Mucosa of descending colon (tissue), 3 donors: Measurements from ENCODE around the gene HCFC1. TPM values are rescaled to one million over a fixed set of nuclear protein-coding genes. Genes with fewer than 3 reads are reported as not detected.

Experiments used
- ATAC-seq: fragments of 200-7000 bp; cut with Tn5 transposase; one replicate; pipeline ENCODE4 v1.9.1; 2020; ENCODE audit warnings: mild to moderate bottlenecking, moderate library complexity
- DNase-seq, 3 donors: peaks; one replicate each; pipeline ENCODE4 v3.0.0-alpha.2; 2020
- H3K36me3 ChIP-seq: fragments of 200-600 bp; one replicate; pipeline ENCODE4 v1.8.0; 2021; ENCODE audit warnings: low read depth, mild to moderate bottlenecking
- H3K4me1 ChIP-seq: fragments of 200-600 bp; one replicate; pipeline ENCODE4 v1.8.0; 2021; ENCODE audit warnings: low read depth, mild to moderate bottlenecking
- H3K4me3 ChIP-seq: fragments of 200-600 bp; one replicate; pipeline ENCODE4 v1.8.0; 2021; ENCODE audit warnings: mild to moderate bottlenecking
- H3K9me3 ChIP-seq: fragments of 200-600 bp; one replicate; pipeline ENCODE4 v1.8.0; 2021; ENCODE audit warnings: mild to moderate bottlenecking
- CTCF ChIP-seq: fragments of 200-600 bp; IDR thresholded peaks from one replicate; pipeline ENCODE4 v1.8.0; 2022; ENCODE audit warnings: antibody characterized with exemption, mild to moderate bottlenecking
- intact Hi-C, 2 donors: fragments of 100-400 bp; cut with DNase I in 1 of 2; cut with micrococcal nuclease in 1 of 2; formaldehyde crosslinking; loops; one replicate each; pipeline versions ENCODE4 v1.11.0 to v1.11.1; 2022; cut with DNase I, micrococcal nuclease
- total RNA-seq, 3 donors: library from RNA; stranded (reverse); fragmentation: NEBNext Ultra II Directional in 2 of 3; extraction: Animal tissue kit (Norgen Biotek cat#: 25700) in 2 of 3; gene quantifications; one replicate each; pipeline versions ENCODE4 v1.2.1 to v1.2.4, GENCODE V29; 2021 to 2023
- donor health status: DM: no; HTN: no; CAD: no; lungs with moderate emphysema.
- donor health status: DM: no; HTN: no; CAD: no.
- donor health status: DM: no; HTN: yes; CAD: no.

Gene HCFC1
- total RNA-seq, 3 donors from 2014 or later: 36.3 to 56.5 (median 48.2) TPM

GRCh38 chrX:153974726-153975286 is 3.2 kb upstream of the HCFC1 start:
- H3K36me3 ChIP-seq: no peaks in the 10 kb centered on the region
- ATAC-seq: no peak
- H3K9me3 ChIP-seq: no peaks in the 10 kb centered on the region
- intact Hi-C loops: no loop called here
- peaks cover 4% of the 10 kb centered on the region for H3K4me1 ChIP-seq
- H3K4me3 ChIP-seq: no peak overlapping the region
- no peak for TF ChIP-seq CTCF
- DNase-seq: no peak

- DNase-seq (peak in 2 of 3 donors; percentile 57 to 70), ATAC-seq (no peak)
- peaks cover 11% of the 10 kb centered on the region for H3K4me1 ChIP-seq
- intact Hi-C loops: no loop called here
- H3K36me3 ChIP-seq: no peaks in the 10 kb centered on the region
- H3K4me3 ChIP-seq: no peak overlapping the region
- no peak for TF ChIP-seq CTCF
- H3K9me3 ChIP-seq: no peaks in the 10 kb centered on the region
These were observed 2.5 kb upstream of the HCFC1 start for GRCh38 chrX:153974003-153974725.

DNA sequence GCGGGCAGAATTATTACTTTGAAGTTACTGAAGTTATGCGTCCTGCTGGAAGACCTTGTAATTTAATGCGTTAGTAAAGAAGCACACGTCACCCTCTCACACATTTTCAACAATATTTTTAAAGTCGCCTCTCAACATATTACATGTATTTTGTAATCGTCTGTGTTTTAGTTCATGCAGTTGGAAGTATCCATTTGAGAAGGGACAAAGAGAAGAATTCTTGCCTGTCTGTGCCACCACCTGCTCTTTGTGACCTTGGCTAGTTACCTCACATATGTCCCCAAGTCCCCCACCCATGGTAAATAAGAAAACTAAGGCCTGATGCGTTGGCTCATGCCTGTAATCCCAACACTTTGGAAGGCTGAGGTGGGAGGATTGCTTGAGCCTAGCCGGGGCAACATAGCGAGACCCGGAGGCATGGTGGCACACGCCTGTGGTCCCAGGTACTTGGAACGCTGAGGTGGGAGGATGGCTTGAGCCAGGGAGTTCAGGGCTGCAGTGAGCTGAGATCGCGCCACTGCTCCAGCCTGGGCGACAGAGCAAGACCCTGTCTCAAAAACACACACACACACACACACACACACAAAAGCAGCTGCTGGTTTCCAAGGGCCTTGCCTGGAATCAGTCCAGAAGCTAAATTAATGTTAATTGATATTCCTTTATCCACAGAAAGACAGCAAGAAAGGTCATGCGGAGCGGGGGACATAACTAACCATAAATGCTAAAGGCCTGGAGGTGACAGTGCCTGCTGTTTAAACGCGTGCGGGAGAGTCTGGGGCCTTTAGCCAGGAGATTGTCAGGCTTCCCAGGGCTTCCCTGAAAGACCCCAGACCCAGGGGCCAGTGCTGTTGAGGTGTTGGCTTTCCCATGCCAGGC is 1.7 kb upstream of the HCFC1 start:
- DNase-seq (no peak), ATAC-seq (no peak)

DNA sequence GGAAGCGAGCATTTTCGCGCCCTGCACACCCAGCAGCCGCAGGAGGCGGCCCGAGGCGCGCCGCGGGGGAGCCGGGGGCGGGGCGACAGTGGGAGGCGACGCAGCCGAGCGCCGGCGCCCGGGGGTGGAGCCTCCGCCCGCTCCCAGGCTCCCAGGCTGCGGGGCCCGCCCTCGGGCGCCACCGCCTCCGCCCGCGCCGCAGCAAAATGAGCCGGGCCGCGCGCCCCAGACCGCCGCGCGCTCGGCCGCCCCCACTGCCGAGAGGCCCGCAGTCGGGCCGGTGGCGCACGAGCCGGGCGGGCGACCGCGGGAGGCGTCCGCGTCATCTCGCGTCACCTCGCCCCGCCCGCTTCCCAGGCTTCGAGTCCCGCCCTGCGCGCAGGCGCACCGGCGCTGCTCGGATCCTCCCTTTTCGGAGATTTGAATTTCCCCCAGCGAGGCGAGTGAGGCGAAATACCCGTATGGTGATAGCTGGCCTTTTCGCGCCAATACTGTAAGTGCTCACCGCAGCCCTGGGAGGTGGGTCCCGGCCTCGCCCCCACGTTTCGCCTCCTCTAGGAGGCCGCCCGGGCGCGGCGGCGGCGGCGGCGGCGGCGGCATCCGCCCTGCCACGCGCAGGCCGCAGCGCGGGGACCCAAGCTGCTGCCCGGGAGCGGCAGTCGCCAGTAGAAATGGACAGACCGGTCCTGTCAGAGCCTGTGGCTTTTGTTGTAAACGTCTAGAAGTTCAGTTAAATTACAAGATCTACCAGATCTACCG is 929 bp upstream of the HCFC1 start, which contains the start of gene TMEM187:
Gene TMEM187, plus strand, starts transcription at position 387 of the 759 bp plus-strand sequence. CDS start 9,309 bp downstream, outside the sequence.
- intact Hi-C loops: no loop called here
- H3K36me3 ChIP-seq: no peaks in the 10 kb centered on the region
- H3K4me3 ChIP-seq: peak within 1 kb of the TSS; percentile 48
- H3K9me3 ChIP-seq: no peaks in the 10 kb centered on the region
- H3K4me1 ChIP-seq: peaks cover 17% of the 10 kb centered on the region
- DNase-seq: peak; percentile 84 to 92 (median 88)
- TF ChIP-seq CTCF: no peak
- peak; percentile 71 for ATAC-seq

More for the DNA sequence above, 1.7 kb upstream of the HCFC1 start:
- Histone ChIP-seq H3K36me3 (no peaks in the 10 kb centered on the region), H3K4me1 (peaks cover 17% of the 10 kb centered on the region), H3K9me3 (no peaks in the 10 kb centered on the region), H3K4me3 (peak overlapping the region; percentile 48)
- intact Hi-C loops: no loop called here
- TF ChIP-seq CTCF: no peak

DNA sequence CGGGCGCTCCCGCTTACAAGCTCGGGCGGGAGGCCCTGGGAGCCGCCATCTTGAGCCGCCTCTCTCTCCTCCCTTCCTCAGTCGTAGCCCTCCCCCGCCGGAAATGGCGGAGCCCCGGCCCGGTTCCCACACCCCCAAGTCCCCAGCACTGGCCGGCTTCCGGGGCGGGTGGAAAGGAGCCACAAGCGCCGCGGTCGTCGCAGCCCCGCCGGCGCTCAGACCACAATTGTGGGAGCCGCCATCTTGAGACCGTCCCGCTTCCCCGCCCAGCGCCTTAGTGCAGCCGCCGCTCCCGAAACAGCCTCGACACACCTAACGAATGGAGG is 531 bp downstream of the HCFC1 start:
- Histone ChIP-seq H3K36me3 (no peaks in the 10 kb centered on the region), H3K4me3 (peak overlapping the region; percentile 48), H3K9me3 (no peaks in the 10 kb centered on the region), H3K4me1 (peaks cover 20% of the 10 kb centered on the region)
- ATAC-seq (peak; percentile 68), DNase-seq (peak; percentile 82 to 96 (median 91))
- intact Hi-C loops: no loop called here
- no peak for TF ChIP-seq CTCF
